Left renal cortex interstitium (tissue), 4 donors: Measurements from ENCODE around the gene VAMP2. TPM values are rescaled to one million over a fixed set of nuclear protein-coding genes. Genes with fewer than 3 reads are reported as not detected.
A peak's percentile ranks its signal among the peaks of the same experiment; 100 is the strongest.

ENCODE experiments used
- DNase-seq, 4 donors: peaks; one replicate each; pipeline ENCODE4 v3.0.0-alpha.2; 2013; ENCODE audit warnings: low read depth in 4 of 4, low spot score in 2 of 4, missing footprints in 1 of 4
- polyA plus RNA-seq, 4 donors: library from polyadenylated mRNA; unstranded; fragments of 120-200 nt; gene quantifications; one replicate each; pipeline ENCODE4 v1.2.1, GENCODE V29; 2013; ENCODE audit not compliant: insufficient read length in 4 of 4

The VAMP2 gene
- polyA plus RNA-seq, 4 donors, result 107 to 139 (median 124) TPM

- DNase-seq, result peak in 1 of 4 donors; percentile 70
Measured at GRCh38 chr17:8158267-8159031, 4.3 kb downstream of the VAMP2 start.

GRCh38 chr17:8156246-8156992 lies 6.3 kb downstream of the VAMP2 start:
- peak in 3 of 4 donors; percentile 99 to 100 (median 100) for DNase-seq

GRCh38 chr17:8155996-8156245 lies 6.8 kb downstream of the VAMP2 start:
- DNase-seq, result no peak

- DNase-seq, result no peak
Measured at GRCh38 chr17:8155231-8155995, 7.3 kb downstream of the VAMP2 start.

GRCh38 chr17:8154608-8155155 lies 8.1 kb downstream of the VAMP2 start:
- no peak for DNase-seq

- peak in 3 of 4 donors; percentile 92 to 94 (median 93) for DNase-seq
Measured at GRCh38 chr17:8153957-8154607, 8.7 kb downstream of the VAMP2 start.

GRCh38 chr17:8153525-8153956 lies 9.2 kb downstream of the VAMP2 start:
- DNase-seq, result no peak

GRCh38 chr17:8153031-8153451 lies 9.7 kb downstream of the VAMP2 start:
- no peak for DNase-seq

- peak in 2 of 4 donors; percentile 87 to 89 for DNase-seq
Measured at GRCh38 chr17:8152112-8152775, 10.5 kb downstream of the VAMP2 start, which contains the start of gene PER1. PER1 (minus strand) TSS chr17:8152404; CDS start chr17:8150706, 1,698 bp downstream.

- DNase-seq, result no peak
Measured at GRCh38 chr17:8151641-8152111, 11.1 kb downstream of the VAMP2 start.

GRCh38 chr17:8151120-8151640 lies 11.6 kb downstream of the VAMP2 start:
- DNase-seq, result peak in 2 of 4 donors; percentile 82 to 87

- no peak for DNase-seq
Measured at GRCh38 chr17:8150194-8151119, 12.3 kb downstream of the VAMP2 start.

- DNase-seq, result no peak
Measured at GRCh38 chr17:8149419-8150193, 13.1 kb downstream of the VAMP2 start.

GRCh38 chr17:8148560-8148959 lies 14.2 kb downstream of the VAMP2 start:
- no peak for DNase-seq

GRCh38 chr17:8147805-8148404 lies 14.8 kb downstream of the VAMP2 start:
- DNase-seq, result no peak

GRCh38 chr17:8147141-8147804 lies 15.5 kb downstream of the VAMP2 start:
- no peak for DNase-seq
